GM18517 (cell line): ENCODE data around the gene PYGO2.
"Not testable (repeated sequence)": the region's sequence is repeated elsewhere in the genome, so short reads cannot be mapped to it uniquely, and the experiment has no call there.

Experiments used
- ATAC-seq: cut with Tn5 transposase; IDR thresholded peaks from one replicate; pipeline ENCODE4 v1.9.1; 2021; ENCODE audit warnings: mild to moderate bottlenecking, moderate library complexity; ENCODE audit not compliant: unreplicated experiment

The PYGO2 gene

GRCh38 chr1:155000411-155000725, 38.8 kb upstream of the PYGO2 start:
- ATAC-seq, result no peak

DNA sequence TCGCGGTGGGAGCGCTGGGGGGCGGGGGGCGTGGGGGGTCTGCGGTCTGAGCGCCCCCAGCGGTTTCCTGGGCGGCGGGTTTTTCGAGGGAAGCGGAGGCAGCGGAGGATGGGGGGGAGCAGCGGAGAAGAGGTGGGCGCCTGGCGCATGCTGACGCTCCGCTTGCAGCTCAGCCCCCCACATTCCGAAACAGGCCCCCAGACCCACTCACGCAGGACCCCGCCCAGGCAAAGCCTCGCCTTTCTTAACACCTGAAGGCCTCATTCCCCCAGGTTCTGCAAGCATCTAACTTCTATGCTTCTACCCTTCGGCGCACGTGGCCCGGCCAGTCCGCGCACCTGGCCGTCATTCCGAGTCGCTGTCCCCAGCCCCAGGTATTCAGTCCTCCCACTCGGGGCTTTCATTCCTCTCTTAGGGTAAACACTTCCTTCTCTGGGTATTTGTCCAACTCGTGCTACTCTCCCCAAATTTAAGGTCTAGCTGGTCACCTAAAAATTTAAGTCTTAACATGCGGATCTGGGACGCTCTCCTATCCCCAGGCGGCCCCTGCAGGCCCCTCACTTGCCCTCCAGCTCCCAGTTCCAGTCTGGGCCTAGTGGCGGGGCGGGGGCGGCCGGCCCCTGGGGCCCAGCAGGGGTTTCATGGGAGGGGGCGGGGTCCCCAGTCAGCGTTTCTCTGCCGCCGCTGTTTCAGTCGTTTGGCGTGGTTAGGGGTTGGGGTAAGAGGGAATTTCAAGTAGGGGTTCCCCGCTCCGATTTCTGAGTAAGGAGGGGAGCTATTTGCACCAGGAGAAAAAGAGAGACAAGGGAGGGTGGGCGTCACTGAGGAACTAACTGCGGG, 38.2 kb upstream of the PYGO2 start:
- no peak for ATAC-seq

DNA sequence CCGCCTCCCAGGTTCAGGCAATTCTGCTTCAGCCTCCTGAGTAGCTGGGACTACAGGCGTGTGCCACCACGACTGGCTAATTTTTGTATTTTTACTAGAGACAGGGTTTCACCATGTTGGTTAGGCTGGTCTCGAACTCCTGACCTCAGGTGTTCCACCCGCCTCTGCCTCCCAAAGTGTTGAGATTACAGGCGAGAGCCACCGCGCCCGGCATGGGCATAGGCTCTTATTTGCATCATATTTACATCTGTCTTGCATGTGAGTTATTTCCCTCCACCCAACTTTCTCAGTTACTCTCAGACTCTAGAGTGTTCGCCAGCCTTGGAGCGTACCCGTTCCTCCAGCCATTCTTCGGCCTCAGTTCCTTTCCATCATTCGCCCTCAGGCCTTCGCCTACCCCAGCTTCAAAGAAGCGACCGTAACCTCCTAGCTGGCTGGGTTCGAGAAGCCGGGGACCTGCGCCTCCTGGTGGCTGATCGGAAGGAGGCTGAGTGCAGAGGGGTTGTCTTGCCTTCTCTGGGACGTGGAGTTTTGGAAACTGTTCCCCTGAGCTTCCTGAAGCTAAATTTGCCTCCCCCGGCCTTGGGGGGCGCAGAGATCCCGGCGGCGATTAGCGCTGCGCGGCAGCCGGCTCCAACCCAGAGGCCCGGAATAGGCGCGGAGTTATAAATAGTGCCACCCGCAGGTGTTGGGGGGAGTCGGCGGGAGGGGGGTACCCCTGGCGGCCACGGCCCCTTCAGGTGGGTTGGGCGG, 37.4 kb upstream of the PYGO2 start:
- ATAC-seq, result no peak

GRCh38 chr1:154998201-154998780, 36.7 kb upstream of the PYGO2 start:
- ATAC-seq, result no peak

GRCh38 chr1:154996966-154997701, 35.6 kb upstream of the PYGO2 start:
- ATAC-seq, result no peak

DNA sequence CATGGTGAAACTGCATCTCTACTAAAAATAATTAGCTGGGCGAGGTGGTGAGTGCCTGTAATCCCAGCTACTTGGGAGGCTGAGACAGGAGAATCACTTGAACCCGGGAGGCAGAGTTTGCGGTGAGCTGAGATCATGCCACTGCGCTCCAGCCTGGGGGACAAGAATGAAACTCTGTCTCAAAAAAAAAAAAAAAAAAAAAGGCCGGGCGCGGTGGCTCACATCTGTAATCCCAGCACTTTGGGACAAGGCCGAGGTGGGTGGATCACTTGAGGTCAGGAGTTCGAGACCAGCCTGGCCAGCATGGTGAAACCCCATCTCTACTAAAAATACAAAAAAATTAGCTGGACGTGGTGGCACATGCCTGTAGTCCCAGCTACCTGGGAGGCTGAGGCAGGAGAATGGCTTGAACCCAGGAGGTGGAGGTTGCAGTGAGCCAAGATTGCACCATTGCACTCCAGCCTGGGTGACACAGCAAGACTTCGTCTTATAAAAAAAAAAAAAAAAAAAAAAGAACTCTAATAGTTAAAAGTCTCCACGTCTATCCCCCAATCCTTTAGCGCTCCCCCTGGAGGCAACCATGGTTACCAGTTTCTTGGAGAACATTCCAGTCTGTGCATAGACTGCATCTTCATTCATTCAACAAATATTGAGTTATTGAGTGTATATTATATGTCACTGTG, 33.9 kb upstream of the PYGO2 start:
- not testable (repeated sequence) for ATAC-seq

DNA sequence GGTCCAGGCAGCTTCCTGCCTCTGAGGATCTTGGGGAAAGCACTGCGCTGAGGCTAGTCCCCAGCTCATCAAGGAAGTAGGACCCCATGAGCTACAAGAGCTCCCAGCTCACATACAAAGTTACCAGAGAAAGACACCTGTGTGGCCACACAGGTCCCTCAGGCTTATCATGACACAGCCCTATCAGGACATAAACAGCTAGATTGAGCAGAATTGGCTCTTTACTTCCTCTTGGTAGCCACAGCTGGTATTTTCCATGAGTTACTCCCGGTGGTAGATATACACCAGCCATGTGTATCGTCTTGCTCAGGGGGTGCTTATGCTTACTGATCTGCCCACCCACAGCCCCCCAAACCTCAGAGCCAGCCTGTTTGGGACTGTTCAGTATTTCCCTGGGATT, 33.0 kb upstream of the PYGO2 start:
- no peak for ATAC-seq

DNA sequence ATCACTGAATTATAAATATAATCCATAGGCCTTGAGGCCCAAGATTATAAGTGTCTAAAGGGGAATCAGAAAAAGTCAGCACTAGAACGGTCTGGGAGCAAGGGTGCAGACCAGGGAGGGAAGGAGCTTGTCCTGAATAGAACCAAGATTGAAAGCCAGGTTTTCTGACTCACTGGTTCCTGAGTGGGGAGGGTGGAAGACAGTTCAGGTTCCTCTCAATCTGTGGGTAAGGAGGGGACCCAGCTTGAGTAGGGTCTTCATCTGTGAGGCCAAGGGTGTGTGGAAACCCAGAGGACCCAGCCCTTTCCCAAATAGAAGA, 32.6 kb upstream of the PYGO2 start:
- no peak for ATAC-seq

DNA sequence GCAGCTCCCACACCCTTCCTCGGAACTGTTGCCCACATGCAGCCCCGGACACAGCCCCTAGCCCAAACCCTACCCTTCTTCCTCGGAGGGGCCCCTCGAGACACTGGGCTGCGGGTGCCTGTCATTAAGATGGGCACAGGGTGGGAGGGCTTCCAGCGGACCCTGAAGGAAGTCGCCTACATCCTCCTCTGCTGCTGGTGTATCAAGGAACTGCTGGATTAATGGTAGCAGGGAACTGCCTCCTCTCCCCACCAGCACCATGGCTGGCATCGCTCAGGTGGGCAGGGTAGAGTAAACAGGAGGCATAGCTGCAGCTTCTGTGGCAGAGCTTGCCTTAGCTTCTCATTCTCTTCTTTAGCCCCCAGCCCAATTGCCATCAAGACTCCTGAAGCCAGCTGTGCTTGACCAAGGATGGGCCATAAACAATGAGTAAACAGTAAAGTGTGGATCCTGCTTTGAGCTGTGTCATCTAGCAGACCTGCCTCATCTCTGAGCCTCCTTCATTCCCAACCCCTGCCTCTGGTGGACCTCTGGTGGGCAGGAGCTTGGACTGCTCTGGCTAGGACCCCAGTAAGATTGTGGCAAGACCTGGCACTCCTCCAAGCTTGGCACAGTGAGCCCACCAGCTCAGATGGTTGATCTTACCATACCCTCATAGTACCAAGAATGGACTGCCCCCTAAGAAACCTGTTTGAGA, 32.1 kb upstream of the PYGO2 start, which contains the start of gene LENEP:
LENEP (plus strand) TSS at position 15 of the 697 bp plus-strand sequence; CDS start at position 37, 22 bp downstream.
- ATAC-seq, result no peak

- ATAC-seq, result no peak
These were observed 31.4 kb upstream of the PYGO2 start for GRCh38 chr1:154992721-154993571.

DNA sequence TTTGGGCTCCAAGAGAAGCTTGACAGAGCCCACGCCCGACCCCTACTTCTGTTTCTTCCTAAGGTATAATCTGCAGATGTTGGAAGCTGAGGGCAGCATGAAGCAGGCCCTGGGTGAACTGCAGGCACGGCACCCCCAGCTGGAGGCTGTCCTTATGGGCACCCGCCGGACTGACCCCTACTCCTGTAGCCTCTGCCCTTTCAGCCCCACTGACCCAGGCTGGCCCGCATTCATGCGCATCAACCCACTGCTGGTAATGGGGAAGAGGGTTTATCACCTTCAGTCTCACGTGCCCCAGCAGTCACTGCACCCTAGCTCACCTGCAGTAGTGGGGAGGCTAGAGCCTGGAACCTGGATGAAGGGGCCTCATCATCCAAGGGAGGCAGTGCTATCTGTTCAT, 28.7 kb upstream of the PYGO2 start:
- ATAC-seq, result no peak

GRCh38 chr1:154989195-154989860, 27.7 kb upstream of the PYGO2 start:
- no peak for ATAC-seq

- no peak for ATAC-seq
These were observed 26.7 kb upstream of the PYGO2 start for GRCh38 chr1:154988058-154988954.

DNA sequence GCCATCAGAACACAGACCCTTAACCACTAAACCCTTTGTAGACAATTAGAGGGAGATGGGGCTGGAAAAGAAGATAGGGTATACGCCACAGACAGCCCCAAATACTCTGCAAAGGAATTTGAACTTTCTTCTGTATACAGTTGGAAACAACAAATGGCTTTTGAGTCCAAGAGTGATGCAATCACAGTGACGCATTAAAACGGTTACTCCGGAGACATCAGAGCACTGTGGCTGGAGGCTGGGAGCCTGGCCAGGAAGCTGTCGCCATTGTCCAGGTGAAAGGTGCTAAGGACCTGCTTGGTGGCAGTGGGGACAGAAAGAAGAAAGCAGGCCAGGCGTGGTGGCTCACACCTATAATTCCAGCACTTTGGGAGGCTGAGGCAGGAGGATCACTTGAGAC, 25.7 kb upstream of the PYGO2 start:
- ATAC-seq, result no peak

- not testable (repeated sequence) for ATAC-seq
These were observed 25.2 kb upstream of the PYGO2 start for GRCh38 chr1:154986736-154987135.

DNA sequence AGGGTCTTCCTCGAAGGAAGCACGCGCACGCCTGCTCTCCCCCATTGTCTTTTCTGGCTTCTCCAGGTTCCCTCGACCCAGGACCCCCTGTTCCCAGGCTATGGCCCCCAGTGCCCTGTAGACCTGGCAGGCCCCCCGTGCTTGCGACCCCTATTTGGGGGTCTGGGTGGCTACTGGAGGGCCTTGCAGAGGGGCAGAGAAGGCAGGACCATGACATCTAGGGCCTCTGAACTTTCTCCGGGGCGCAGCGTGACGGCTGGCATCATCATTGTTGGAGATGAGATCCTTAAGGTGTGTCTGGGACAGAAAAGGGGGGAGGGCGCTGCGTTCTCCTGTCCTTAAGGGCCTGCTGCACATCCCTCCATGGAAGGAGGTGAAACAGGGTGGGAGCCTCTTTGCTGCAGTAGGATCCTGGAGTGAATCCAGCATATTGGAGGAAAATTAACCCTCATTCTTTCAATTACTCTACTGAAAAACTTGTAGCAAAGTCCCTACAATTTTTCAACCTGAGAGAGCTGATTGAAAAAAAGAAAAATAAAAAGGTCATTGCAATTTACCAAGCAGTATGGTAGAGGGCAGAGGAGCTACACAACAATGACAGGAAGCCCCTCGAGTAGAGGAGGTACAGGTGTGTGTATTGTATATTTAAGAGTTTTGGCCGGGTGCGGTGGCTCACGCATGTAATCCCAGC, 22.3 kb upstream of the PYGO2 start:
- no peak for ATAC-seq
